Measurements from ENCODE around the gene TRAM2. TPM values are rescaled to one million over a fixed set of nuclear protein-coding genes. Genes with fewer than 3 reads are reported as not detected.

Gene TRAM2
- total RNA-seq, 1 donor from 2014 or later = 12.6 TPM

DNA sequence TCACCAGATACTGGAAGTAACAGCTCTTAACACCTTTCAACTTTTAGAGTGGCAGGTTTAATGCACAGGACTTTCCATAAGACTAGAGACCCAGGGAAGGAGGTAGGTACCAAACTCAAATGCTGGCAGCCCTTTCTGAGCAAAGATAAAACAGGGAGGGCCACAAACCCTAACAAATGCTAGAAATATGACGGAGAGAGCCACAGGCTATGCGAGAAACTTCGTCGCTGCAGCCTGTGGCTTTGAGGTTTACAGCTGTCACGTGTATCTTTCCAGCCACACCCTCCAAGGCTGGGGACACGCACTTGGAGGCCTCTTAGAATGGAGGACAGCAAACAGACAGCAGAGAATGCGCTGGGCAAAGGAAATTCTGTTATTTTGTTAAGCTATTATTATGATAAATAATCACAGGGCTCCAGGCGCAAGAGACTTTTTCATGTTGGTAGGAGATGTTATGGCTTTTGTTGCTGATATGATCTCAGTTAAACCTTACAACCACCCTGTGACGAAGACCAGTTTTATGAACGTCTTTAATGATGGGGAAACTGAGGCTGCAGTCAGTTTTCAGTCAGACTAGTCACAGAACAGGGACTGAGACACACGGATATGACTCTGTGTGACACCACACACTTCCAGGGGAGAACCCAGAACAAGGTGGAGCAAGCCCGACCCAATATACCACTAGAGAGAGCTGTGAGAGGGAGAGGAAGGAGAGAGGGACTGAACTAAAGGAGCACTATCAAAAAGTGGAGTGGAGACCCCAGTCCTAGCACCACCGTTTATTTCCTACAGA is 2.0 kb downstream of the TRAM2 start:
- ATAC-seq = no peak

DNA sequence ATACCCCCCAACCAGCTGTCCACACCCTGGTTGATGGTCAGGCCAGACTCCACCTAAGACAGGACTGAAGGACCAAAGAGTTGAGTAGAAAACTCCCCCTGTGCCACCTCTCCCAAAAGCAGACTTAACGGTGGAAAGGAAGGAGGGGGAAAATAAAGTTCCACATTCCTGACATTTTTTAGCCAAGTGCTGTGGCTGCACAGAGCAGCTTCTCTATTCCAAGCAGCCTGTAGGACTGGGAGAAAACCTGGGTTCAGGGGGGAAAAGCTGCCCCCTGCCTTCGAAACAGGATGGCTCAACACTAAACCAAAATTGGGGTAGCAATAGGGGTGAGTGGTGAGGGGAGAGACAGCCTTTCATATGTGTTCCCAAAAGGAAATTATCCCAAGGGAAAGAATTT is 3.6 kb downstream of the TRAM2 start:
- intact Hi-C loops (cut with DNase I) = loop anchor here (10.0 kb wide), 2 partner anchors 288 to 972 kb away; partner anchors contain the start of genes GCLC and MCM3
- DNase-seq (ENCODE audit: missing footprints) (no peak), ATAC-seq (no peak)

More for the DNA sequence above, 2.0 kb downstream of the TRAM2 start:
- DNase-seq (ENCODE audit: missing footprints) = no peak
- intact Hi-C loops (cut with DNase I) = loop anchor here (2.0 to 10.0 kb wide), 4 partner anchors 28 to 970 kb away; partner anchors contain the start of genes GCLC and MCM3

GRCh38 chr6:52572536-52572935 is 4.3 kb downstream of the TRAM2 start:
- intact Hi-C loops (cut with DNase I) = loop anchor here (10.0 kb wide), 2 partner anchors 288 to 972 kb away; partner anchors contain the start of genes GCLC and MCM3
- no peak for DNase-seq (ENCODE audit: missing footprints)
- ATAC-seq = no peak

DNA sequence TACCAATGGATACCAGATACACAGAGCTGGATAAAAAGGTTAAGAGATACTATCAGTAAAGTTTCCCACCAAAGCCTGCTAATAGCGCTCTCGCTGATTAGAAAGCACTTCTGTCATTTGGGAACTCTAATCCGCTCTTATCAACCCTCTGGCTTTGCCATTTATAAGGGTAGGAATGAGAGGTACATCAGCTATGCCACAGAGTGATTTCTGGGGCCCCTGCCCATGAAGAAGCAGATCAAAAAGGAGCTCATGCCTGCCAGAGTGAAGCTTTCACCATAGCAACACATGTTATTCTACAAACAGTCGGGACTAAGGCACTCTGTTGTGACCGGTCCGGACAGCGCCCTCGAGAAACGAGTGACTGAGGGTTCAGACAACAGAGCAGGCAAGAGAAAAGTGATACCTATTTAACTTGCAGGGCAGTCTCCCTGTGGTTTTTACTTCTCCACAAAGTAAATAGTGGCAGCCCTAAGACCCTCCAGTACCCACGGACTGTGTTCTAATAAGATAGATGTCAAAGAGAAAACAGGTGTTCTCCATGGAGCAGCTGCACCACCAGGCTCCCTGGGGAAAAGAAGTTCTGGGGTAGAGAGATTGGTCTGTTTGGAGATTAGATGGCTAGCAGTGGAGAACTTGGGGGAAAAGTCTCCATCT is 5.6 kb downstream of the TRAM2 start:
- intact Hi-C loops (cut with DNase I) = loop anchor here (10.0 kb wide), 2 partner anchors 286 to 974 kb away; partner anchors contain the start of genes GCLC and MCM3
- ATAC-seq = peak; percentile 40
- no peak for DNase-seq (ENCODE audit: missing footprints)

DNA sequence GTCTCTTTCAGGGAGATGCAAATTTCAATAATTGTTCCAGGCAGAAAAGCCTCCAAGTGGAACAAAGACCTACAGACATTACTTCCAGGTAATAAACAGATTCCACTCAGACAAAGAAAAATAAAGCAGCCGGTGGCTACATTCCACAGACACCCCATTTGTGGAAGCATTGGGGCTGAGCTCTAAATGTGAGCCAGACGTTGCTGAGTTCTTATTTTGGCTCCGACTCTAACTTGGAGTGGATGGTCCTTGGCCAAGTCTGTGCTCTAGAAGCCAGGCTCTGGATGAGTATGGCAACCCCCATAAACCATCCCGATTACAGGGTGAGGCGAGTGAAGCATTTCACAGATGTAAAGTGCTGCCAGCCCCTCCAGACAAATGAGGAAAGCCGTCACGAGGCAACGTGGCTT is 6.6 kb downstream of the TRAM2 start:
- no peak for DNase-seq (ENCODE audit: missing footprints)
- peak; percentile 74 for ATAC-seq
- intact Hi-C loops (cut with DNase I) = loop anchor here (10.0 kb wide), 2 partner anchors 285 to 975 kb away; partner anchors contain the start of genes GCLC and MCM3

DNA sequence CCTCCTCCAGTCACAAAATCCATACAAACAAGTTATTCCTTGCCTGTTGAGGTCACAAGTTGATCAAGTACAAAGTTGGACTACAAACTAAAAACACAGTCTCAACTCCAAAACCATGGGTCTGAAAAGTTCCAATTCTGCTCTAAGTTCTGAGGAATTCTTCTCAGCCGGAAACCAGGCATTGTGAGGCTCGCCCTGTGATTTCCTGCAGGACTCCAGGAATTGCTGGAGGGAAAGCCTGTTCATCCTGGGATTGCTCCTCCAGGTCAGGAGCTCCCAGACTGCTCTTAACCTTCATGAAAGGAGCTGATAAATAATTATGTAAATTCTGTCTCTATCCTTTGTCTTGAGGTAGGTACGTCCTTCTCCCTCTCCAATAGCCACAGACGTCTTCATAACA is 8.5 kb downstream of the TRAM2 start:
- DNase-seq (ENCODE audit: missing footprints) (no peak), ATAC-seq (no peak)

DNA sequence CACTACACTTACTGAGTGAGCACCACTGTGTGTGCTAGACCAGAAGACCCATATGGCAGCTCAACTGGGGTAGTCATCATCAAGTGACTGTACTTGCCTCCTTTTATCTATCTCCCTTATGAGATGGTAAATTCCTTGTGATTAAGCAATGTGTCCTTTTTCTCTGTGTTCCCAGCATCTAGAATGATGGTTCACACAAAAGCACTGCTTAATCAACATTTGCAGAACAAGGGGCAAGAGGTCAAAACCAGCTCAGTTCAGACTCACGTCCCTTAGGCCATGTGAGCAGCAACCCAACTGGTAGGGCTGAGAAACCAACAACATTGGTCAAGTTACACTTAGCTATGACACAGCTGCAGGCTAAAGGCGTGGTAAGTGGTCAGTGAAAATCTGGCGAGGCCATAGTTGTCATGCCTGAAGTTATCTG is 10.0 kb downstream of the TRAM2 start:
- DNase-seq (ENCODE audit: missing footprints) (no peak), ATAC-seq (peak; percentile 56)
- intact Hi-C loops (cut with DNase I) = no loop called here

More for the DNA sequence above, 8.5 kb downstream of the TRAM2 start:
- intact Hi-C loops (cut with DNase I) = no loop called here

GRCh38 chr6:52566201-52566600 is 10.7 kb downstream of the TRAM2 start:
- DNase-seq (ENCODE audit: missing footprints) (no peak), ATAC-seq (no peak)
- intact Hi-C loops (cut with DNase I) = no loop called here

DNA sequence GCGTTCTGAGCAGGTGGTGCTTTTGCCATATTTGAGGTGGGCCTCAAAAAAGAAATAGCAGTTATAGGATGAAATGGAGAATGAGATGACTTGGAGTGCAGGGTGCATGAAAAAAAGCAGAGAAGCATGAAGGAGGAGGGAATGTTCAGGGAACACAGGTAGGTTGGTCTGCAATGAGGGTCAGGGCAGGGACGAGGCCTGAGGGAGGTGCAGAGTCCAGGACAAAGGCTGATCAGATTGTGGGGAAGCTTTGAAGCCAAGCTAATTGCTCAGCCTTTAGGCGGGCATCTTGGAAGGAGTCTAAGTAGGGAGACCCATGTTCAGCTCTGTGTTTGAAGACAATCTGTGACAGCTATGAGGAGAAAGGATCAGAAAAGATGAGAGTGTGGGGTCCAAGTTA is 12.0 kb downstream of the TRAM2 start:
- ATAC-seq (no peak), DNase-seq (ENCODE audit: missing footprints) (no peak)
- intact Hi-C loops (cut with DNase I) = no loop called here

GRCh38 chr6:52562911-52563310 is 13.9 kb downstream of the TRAM2 start:
- ATAC-seq (no peak), DNase-seq (ENCODE audit: missing footprints) (no peak)

GRCh38 chr6:52560462-52560861 is 16.4 kb downstream of the TRAM2 start:
- DNase-seq (ENCODE audit: missing footprints) (no peak), ATAC-seq (peak; percentile 48)
- intact Hi-C loops (cut with DNase I) = no loop called here

More at GRCh38 chr6:52562911-52563310, 13.9 kb downstream of the TRAM2 start:
- intact Hi-C loops (cut with DNase I) = no loop called here

DNA sequence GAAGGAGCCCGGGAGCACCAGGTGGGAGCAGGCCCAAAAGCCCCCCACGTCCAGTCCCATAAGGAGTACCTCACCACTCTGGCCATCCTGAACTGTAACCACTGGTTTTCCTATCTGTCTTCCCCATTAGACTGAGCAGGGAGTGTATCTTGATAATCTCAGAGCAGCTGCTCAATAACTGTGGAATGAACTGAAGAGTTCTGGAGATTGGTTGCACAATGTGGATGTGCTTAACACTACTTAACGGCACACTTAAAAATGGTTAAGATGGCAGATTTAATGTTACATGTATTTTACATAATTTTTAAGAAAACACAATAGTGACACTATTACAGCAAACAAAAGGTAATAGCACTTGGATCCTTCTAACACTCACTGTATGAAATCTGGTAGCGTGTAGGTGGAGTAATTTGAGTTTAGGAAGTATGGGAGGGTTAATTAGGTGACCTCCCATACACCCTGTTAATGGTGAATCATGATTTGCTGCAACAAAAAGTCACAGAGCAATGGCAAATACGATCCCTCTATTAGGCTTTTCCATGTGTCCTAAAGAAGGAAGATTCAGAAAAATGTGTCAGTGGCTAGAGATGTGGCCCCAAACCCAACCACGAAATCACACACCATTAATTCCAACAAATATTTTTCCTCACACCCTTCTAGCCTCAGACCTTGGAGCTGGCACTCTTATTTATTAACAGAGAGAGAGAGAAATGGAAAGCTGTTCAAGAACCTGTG is 18.4 kb downstream of the TRAM2 start:
- no peak for DNase-seq (ENCODE audit: missing footprints)

DNA sequence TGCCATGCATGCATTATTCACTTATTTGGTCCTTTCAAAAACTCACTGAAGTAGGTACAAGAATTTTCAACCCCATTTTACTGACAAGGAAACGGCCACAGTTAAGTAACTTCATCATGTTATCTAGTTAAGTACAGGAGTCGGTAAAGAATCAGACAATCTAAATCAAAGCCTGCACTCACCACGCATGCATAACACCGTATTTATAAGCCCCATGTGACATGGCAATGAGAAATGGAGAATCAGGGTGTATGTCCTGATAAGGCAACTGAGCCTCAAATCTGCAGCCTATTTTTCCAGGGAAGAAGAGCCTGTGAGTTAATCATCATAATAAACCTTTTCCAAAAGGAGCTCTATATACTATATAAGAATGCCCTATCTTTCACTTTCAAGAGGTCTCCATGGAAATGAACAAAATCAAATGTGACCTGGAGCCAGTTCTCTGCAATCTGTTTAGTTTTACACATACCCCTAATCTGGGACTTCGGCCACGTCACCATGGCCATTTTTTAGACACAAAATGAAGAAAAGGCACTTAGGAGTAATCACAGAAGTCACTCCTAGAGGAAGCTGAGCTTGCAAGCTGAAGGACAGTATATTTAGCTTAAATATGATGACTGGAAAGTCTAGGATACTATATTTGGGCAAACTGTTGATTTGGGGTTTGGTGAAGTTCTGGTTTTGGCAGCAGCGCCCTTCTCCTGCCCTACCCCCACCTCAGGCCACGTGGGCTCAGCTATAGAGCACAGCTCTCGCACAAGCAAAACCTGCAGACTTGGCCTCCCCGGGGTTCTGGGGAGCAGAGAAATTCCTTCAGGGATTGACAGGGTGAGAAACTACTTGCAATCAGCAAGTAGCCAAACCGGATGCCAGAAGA is 19.2 kb downstream of the TRAM2 start:
- ATAC-seq = no peak
- DNase-seq (ENCODE audit: missing footprints) = no peak
- intact Hi-C loops (cut with DNase I) = no loop called here

More for the DNA sequence above, 18.4 kb downstream of the TRAM2 start:
- ATAC-seq = peak; percentile 59
- intact Hi-C loops (cut with DNase I) = no loop called here

DNA sequence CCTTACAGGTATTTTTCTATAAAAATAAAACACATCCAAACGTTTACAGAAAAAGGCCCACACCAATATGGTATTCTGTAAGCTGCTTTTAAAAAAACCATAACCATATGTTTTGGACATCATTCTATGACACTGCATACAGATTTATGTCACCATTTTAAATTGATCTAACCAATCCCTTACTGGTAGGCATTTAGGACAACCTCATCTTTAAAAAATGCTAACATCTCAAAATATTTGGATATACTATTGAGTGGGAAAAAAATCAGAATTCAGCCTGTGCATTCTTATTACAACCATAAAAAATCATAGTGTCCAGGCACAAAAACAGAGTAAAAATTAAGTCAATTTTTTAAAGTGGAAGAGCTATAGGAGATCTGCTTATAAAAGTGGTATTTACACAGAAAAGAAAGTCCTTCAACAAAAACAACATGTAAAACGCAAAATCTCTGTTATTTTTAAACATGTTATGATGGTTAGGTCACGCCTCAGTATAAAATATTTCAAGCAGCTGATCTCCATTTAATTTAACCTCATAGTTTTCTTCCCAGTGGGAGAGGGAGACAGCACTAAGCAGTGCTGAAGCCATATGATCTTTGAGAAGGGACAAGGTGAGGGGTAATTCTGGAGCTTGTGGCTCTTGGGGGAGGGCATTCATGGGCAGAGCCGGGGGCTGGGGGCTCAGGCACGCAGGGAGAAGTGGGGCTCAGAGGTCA is 21.2 kb downstream of the TRAM2 start:
- intact Hi-C loops (cut with DNase I) = no loop called here
- DNase-seq (ENCODE audit: missing footprints) = no peak
- ATAC-seq = no peak

DNA sequence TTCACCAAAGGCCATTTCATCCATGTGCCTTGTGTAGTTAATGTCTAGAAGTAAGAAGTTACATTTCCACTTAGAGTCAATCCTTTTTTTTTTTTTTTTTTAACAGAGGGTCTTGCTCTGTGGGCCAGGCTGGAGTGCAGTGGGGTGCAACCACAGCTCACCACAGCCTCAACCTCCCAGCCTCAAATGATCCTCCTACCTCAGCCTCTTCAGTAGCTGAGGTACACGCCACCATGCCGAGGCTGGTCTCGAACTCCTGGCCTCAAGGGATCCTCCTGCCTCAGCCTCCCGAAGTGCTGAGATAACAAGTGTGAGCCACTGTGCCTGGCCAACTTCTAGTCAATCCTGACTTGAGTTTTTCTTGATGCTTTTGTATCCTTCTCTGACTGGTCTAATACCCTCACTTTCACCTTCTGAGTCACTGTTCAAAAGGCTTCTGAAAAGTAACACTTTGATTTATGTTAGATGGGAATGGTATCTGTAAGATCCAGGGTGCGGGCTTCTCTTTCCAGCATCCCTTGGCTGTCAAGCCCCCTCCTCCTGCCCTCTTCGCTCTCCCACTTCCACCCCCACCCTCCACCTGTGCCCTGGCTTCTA is 22.1 kb downstream of the TRAM2 start:
- intact Hi-C loops (cut with DNase I) = no loop called here
- no peak for DNase-seq (ENCODE audit: missing footprints)

DNA sequence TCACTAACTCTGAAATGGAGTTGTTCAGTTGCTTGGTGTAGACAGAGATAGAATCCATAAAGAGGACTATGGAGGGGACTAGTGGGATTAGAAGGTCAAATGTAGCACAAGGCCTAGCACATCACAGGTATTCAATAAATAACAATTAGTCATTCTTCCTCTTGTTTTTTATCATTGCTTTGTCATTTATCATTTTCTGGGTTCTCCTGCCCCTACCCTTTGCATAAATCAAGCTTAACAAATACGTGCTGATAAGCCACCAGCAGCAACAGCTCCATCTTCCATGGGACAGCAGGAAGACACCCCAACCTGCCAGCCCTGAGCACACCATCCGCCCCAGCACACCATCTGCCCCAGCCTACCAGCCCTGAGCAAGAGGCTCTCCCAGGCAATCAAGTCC is 23.1 kb downstream of the TRAM2 start:
- intact Hi-C loops (cut with DNase I) = no loop called here
- DNase-seq (ENCODE audit: missing footprints) = no peak
- ATAC-seq = no peak

More for the DNA sequence above, 22.1 kb downstream of the TRAM2 start:
- no peak for ATAC-seq

DNA sequence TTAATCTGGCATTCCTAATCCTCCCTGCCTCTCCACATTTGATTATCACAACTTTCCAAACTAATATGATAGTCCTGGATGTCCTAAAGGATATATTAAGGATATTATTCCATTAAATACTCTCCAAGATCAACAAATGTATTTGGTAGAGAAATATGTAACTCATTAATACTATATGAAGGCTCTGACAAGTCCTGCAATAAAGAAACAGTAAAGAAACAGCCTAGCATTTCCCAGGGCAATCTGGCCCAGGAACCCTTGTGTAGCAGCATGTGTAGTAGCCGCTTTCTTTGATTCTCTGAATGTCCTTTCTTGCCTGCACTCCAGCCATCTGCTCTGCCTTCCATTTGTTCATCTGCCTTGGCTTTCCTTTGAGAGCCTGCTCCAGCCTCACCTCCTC is 23.7 kb downstream of the TRAM2 start:
- intact Hi-C loops (cut with DNase I) = no loop called here
- DNase-seq (ENCODE audit: missing footprints) = no peak
- no peak for ATAC-seq
